WTC11 (cell line): ENCODE measurements around the gene FTCDNL1.

Experiments
- CREB1 ChIP-seq: sonication (generic); formaldehyde crosslinking; IDR thresholded peaks from 2 replicates; pipeline ENCODE4 v1.8.0; 2023; ENCODE audit warnings: mild to moderate bottlenecking, missing genetic modification reagents
- CTCF ChIP-seq: fragments of 200-600 bp; IDR thresholded peaks from 2 replicates; pipeline ENCODE4 v1.8.0; 2022; ENCODE audit warnings: antibody characterized with exemption
- JUN ChIP-seq: sonication (generic); formaldehyde crosslinking; IDR thresholded peaks from 2 replicates; pipeline ENCODE4 v1.8.0; 2023; ENCODE audit warnings: mild to moderate bottlenecking, missing genetic modification reagents
- MAX ChIP-seq: sonication (generic); formaldehyde crosslinking; IDR thresholded peaks from 2 replicates; pipeline ENCODE4 v1.8.0; 2022; ENCODE audit warnings: mild to moderate bottlenecking, missing genetic modification reagents
- NR3C1 ChIP-seq: sonication (generic); formaldehyde crosslinking; conservative IDR thresholded peaks from 2 replicates; pipeline ENCODE4 v1.8.1; 2023; ENCODE audit warnings: low read depth, mild to moderate bottlenecking, missing genetic modification reagents
- SP1 ChIP-seq: sonication (generic); formaldehyde crosslinking; conservative IDR thresholded peaks from 2 replicates; pipeline ENCODE4 v1.8.1; 2022; ENCODE audit warnings: missing genetic modification reagents
- TCF7 ChIP-seq: sonication (generic); formaldehyde crosslinking; IDR thresholded peaks from 2 replicates; pipeline ENCODE4 v1.8.0; 2022; ENCODE audit warnings: mild to moderate bottlenecking, low read depth, missing genetic modification reagents, moderate library complexity
- ZNF138 ChIP-seq: sonication (generic); formaldehyde crosslinking; conservative IDR thresholded peaks from 2 replicates; pipeline ENCODE4 v1.8.1; 2022; ENCODE audit warnings: mild to moderate bottlenecking, moderate library complexity, missing genetic modification reagents
- TF ChIP-seq, protein P1 (sequence below): sonication (generic); formaldehyde crosslinking; conservative IDR thresholded peaks from 2 replicates; pipeline ENCODE4 v1.8.1; 2023; ENCODE audit warnings: mild to moderate bottlenecking, low read depth, missing genetic modification reagents, moderate library complexity
- TF ChIP-seq, protein P2 (sequence below): sonication (generic); formaldehyde crosslinking; conservative IDR thresholded peaks from 2 replicates; pipeline ENCODE4 v1.8.1; 2022; ENCODE audit warnings: mild to moderate bottlenecking, missing genetic modification reagents
- TF ChIP-seq, protein P3 (sequence below): sonication (generic); formaldehyde crosslinking; IDR thresholded peaks from 2 replicates; pipeline ENCODE4 v1.8.1; 2022; ENCODE audit warnings: low read depth, missing genetic modification reagents, borderline replicate concordance

GRCh38 chr2:199727801-199728200, 123.2 kb downstream of the FTCDNL1 start:
- no peak for TF ChIP-seq CREB1 (CRISPR knock-in tag)
- no peak for TF ChIP-seq CTCF
- TF ChIP-seq, protein P1, sequence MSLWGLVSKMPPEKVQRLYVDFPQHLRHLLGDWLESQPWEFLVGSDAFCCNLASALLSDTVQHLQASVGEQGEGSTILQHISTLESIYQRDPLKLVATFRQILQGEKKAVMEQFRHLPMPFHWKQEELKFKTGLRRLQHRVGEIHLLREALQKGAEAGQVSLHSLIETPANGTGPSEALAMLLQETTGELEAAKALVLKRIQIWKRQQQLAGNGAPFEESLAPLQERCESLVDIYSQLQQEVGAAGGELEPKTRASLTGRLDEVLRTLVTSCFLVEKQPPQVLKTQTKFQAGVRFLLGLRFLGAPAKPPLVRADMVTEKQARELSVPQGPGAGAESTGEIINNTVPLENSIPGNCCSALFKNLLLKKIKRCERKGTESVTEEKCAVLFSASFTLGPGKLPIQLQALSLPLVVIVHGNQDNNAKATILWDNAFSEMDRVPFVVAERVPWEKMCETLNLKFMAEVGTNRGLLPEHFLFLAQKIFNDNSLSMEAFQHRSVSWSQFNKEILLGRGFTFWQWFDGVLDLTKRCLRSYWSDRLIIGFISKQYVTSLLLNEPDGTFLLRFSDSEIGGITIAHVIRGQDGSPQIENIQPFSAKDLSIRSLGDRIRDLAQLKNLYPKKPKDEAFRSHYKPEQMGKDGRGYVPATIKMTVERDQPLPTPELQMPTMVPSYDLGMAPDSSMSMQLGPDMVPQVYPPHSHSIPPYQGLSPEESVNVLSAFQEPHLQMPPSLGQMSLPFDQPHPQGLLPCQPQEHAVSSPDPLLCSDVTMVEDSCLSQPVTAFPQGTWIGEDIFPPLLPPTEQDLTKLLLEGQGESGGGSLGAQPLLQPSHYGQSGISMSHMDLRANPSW (CRISPR knock-in tag): no peak
- TF ChIP-seq ZNF138 (CRISPR knock-in tag): no peak
- no peak for TF ChIP-seq TCF7
- TF ChIP-seq NR3C1 (CRISPR knock-in tag): no peak
- TF ChIP-seq JUN (CRISPR knock-in tag): no peak
- no peak for TF ChIP-seq SP1
- no peak for TF ChIP-seq MAX (CRISPR knock-in tag)
- TF ChIP-seq, protein P2, sequence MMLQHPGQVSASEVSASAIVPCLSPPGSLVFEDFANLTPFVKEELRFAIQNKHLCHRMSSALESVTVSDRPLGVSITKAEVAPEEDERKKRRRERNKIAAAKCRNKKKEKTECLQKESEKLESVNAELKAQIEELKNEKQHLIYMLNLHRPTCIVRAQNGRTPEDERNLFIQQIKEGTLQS (CRISPR knock-in tag): no peak
- TF ChIP-seq, protein P3, sequence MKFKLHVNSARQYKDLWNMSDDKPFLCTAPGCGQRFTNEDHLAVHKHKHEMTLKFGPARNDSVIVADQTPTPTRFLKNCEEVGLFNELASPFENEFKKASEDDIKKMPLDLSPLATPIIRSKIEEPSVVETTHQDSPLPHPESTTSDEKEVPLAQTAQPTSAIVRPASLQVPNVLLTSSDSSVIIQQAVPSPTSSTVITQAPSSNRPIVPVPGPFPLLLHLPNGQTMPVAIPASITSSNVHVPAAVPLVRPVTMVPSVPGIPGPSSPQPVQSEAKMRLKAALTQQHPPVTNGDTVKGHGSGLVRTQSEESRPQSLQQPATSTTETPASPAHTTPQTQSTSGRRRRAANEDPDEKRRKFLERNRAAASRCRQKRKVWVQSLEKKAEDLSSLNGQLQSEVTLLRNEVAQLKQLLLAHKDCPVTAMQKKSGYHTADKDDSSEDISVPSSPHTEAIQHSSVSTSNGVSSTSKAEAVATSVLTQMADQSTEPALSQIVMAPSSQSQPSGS (CRISPR knock-in tag): no peak
